Kidney capillary endothelial cell (primary cell): ENCODE results near the gene ZNF12.
"Not testable (repeated sequence)": the region's sequence is repeated elsewhere in the genome, so short reads cannot be mapped to it uniquely, and the experiment has no call there.

Source experiments
- DNase-seq: peaks from one replicate; pipeline ENCODE4 v3.0.0-alpha.2; 2018; ENCODE audit warnings: low spot score

The ZNF12 gene

DNA sequence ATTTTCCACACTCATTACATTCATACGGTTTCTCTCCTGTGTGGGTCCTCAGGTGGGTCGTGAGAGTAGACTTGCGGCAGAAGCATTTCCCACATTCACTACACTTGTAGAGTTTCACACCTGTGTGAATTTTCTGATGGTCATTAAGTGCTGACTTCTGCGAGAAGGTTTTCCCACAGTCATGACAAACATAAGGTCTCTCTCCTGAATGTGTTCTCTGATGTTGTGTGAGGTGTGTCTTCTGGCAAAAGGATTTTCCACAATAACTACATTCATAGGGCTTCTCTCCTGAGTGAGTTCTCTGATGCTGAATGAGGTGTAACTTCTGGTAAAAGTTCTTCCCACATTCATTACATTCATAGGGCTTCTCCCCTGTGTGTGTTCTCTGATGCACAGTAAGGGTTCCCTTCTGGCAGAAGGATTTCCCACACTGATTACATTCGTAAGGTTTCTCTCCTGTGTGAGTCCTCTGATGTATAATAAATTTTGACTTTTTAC is 15.1 kb downstream of the ZNF12 start:
- no peak for DNase-seq

GRCh38 chr7:6691103-6691502 is 15.6 kb downstream of the ZNF12 start:
- no peak for DNase-seq

DNA sequence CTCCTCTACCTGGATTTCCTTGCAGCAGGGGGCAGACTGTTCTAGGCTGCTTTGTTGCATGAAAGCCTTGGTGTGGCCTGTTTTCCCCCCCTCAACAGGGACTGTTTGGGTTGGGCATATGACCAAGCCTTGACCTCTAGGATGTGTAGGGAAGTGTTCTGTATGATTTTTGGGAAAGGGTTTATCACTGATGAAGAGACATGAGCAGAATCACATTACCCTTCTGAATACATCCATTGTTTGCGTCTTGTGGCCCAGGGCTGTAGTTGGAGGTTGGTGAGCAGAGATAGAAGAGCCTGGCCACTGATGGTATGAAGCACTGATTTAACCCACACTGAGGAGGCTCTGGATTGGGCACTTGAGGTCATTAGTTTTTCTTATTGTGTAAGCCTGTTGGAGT is 26.6 kb downstream of the ZNF12 start:
- DNase-seq = no peak

DNA sequence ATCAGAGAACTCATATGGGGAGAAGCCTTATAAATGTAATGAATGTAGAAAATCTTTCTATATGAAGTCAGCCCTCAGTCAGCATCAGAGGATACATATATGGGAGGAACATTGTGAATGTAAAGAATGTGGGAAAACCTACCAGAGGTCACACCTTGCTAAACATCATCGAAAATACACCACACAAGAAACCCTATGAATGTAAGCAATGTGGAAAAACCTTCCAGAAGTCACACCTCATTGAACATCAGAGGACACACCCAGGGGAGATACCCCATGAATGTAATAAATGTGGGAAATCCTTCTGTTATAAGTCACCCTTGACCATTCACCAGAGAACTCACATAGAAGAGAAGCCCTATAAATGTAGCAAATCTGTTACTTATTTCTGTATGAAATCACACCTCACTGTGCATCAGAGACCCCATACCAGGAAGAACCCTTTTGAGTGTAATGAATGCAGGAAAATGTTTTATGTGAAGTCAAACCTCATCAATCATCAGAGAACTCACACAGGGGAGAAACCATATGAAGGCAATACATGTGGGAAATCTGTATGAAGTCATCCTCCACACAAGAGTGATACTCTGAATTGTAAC is 30.8 kb downstream of the ZNF12 start:
- no peak for DNase-seq

GRCh38 chr7:6670851-6671250 is 35.9 kb downstream of the ZNF12 start:
- DNase-seq = not testable (repeated sequence)

DNA sequence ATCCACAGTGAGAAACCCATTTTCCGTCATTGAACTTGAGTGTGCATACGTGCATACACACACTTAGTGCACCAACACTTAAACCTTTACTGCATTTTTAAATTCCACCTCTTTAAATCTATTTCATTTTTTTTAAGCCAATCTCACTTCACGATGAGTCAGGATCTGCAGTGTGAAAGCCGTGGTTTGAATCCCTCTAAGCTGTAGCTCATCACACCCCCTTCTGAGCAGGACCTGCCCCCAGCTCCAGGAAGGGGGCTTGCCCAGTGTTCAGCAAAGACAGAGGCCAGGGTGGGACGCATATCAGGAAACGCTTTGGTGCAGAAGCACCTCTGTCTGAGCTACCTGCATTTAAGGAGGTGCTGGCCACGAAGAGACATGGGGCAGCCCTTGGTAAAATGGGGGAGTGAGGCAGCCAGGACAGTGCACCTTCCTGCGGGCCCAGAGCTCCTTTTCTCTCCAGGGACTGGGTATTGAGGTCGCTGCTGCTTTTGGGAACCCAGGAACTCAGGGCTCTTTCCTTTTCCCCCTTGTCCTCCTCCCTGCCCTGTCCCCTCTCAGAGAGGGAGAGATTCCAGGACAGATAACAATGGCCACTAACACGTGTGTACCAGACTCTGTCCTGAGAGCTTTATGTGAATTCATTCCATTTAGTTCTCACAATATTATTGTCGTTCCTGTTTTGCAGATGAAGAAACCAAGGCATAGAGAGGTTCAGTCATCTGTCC is 48.0 kb downstream of the ZNF12 start:
- no peak for DNase-seq

DNA sequence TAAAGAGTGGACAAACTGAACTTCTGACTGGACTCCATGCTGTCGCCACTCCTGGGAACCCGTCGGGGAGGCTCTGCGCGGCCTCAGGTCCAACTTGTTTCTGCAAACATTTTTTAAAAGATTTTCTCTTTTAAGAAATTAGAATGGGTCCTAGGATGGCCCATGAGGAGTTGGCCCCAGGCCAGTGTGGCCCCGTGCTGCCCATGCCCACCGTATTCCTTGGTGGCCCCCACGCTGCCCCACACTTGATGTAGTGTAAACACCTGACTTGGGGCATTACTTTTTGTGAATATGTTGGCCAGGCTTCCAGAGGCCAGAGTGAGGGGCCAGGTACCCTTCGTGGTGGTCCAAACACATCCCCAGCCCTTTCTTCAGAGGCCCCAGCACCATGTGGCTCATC is 50.3 kb downstream of the ZNF12 start:
- no peak for DNase-seq

DNA sequence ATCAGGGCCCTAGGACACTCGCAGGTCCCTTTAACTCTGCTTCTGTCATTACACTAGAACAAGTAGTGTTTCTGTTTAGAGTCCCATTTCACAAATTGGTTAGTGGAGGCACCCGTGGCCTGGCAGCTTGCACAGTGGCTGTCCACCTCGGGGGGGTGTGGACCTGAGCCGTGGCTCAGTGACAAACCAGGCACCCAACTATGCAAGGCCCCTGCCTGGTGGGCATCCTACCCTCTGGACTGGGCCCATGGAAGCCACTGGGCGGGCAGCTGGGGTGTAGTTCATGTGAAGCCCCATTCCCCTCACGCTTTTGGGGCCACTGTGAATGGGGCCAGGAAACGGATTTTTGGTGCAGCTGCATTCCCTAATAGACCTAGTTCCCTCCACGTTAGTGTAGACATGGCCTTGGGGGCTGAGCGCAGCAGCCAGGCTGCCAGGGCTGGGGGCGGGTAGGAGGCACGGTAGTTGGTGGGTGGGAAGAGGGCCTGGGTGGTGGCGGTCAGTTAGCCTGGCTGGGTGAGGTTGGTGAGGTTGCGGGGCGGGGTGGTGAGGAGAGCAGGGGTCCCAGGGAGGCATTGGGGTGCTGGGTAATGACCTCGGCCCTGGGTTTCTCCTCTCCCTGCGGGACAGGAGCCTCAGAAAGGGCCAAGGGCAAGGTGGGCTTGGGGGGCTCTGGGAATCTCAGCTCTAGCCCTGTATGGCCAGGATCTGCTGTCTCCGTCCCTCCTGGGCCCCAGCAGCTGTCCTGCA is 50.9 kb downstream of the ZNF12 start:
- no peak for DNase-seq

- DNase-seq = no peak
Observed at GRCh38 chr7:6654842-6655610, 51.7 kb downstream of the ZNF12 start.

- DNase-seq = no peak
Observed at GRCh38 chr7:6654113-6654841, 52.5 kb downstream of the ZNF12 start.

- DNase-seq = no peak
Observed at GRCh38 chr7:6653071-6654003, 53.4 kb downstream of the ZNF12 start.

- DNase-seq = no peak
Observed at GRCh38 chr7:6652446-6653011, 54.2 kb downstream of the ZNF12 start.

DNA sequence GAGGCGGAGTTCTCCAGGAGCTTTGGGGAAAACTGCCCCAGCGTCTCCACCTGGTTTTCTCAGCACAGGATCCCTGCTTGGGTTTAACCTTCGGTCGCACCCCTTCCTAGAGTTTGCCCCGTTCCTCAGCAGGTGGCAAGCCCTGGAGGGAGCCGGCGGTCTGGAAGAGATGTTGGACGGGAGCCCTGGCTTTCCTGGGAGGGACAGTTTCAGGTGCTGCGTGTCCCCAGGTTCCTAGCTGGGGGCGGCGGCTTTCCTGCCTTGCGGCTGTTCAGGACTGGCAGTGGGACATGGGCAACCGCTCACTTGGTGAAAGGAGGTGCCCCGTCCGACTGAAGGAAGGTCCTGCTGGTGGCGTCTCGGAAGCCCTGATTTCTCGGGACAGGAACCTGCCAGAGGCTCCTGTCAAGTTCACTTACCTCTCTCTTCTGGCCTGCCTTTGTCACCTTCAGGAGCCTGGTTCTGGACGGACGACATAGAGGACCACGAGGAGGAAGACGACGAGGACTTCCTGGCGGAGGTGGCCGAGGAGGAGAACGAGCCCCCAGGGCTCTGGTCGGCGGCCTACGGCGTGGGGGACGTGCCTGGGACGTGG is 54.8 kb downstream of the ZNF12 start:
- no peak for DNase-seq

DNA sequence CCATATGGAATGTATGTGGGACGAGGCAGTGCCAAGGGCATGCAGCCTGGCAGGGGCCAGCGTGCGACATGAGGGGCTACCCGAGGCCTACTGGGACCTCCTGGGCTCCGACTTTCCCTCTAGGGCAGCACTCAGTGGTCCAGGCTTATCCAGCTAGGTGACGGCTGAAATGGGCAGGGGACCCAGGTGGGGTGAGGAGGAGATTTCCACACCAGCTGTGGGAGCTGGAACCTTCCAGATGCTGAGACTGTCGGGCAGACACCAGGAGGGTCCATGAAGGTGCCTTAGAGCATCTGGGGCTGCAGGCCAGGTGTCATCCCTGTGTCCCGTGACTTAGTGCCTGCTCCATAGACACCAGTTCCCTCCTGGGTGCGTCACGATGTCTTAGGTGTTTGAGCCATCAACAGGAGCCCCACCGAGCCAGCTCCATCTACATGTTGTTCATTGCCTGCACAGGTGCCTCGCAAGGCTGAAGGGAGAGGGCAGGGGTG is 56.2 kb downstream of the ZNF12 start:
- DNase-seq = no peak

- DNase-seq = no peak
Observed at GRCh38 chr7:6650086-6650485, 56.7 kb downstream of the ZNF12 start.

GRCh38 chr7:6649241-6649961 is 57.3 kb downstream of the ZNF12 start:
- no peak for DNase-seq

GRCh38 chr7:6648815-6649104 is 58.0 kb downstream of the ZNF12 start:
- DNase-seq = no peak

DNA sequence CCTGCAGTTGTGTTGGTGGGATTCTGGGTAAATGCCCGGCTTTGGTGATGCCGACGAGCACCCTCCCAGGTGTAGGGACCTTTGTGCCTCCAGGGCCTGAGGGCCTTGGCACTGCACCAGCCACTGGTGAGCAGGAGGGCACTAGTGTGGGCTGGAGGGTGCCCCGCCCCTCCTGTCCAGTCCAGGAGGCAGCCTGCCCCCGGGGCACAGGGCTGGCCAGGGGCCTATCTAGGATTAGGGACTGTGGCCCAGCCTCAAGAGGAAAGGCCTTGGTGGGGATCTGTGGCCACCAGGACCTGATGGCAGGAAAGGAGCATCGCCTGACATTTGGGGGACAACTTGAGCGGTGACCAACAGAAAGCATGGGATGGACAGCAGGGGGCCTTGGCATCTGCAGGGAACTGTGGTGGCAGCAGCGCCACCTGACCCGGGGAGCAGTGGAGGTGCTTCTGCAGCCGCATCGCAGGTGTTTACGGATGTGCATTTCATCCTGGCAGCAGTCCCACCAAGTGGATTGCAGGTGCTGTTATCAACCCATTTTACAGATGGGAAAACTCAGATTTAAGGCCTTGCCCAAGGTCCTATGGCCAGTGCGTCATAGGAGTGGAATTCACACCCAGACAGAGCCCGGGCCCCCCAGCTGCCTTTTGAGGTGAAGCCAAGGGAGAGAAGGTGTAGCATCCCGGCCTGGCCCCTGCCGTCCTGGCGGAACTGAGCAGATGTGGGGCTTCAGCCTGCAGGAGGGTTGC is 58.5 kb downstream of the ZNF12 start:
- no peak for DNase-seq
